Fibroblast of lung (primary cell): ENCODE measurements around the gene NFKBIB.

Source experiments
- EZH2 ChIP-seq: IDR thresholded peaks from 2 replicates; pipeline ENCODE4 v1.5.1; 2012; ENCODE audit warnings: low read length, control low read depth, mild to moderate bottlenecking; ENCODE audit errors: missing control alignments
- TF ChIP-seq, protein P1 (sequence below), 2 donors: IDR thresholded peaks in 1 of 2; conservative IDR thresholded peaks in 1 of 2; 1 replicate in 1 of 2; 2 replicates in 1 of 2; pipeline ENCODE4 v1.5.1; 2011 to 2012; ENCODE audit warnings: low read length in 2 of 2, control low read depth in 1 of 2, inconsistent platforms in 1 of 2, low read depth in 1 of 2, mild to moderate bottlenecking in 1 of 2

DNA sequence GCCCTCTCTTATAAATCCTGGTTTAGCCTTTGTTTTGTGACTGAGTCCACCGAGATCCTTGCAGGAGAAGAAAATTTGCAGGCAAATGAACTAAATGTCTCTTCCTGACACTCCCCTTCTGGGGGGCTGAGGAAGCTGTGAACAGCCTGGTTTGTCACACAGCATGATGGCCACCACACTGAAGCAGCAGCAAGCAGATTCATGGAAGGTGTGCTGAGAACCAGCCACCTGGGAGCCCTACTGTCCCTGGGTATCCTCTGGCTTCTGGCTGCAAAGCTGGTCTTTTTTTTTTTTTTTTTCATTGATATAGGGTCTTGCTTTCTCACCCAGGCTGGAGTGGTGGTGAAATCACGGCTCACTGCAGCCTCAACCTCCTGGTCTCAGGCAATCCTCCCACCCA, 42.2 kb downstream of the NFKBIB start:
- TF ChIP-seq, protein P1, sequence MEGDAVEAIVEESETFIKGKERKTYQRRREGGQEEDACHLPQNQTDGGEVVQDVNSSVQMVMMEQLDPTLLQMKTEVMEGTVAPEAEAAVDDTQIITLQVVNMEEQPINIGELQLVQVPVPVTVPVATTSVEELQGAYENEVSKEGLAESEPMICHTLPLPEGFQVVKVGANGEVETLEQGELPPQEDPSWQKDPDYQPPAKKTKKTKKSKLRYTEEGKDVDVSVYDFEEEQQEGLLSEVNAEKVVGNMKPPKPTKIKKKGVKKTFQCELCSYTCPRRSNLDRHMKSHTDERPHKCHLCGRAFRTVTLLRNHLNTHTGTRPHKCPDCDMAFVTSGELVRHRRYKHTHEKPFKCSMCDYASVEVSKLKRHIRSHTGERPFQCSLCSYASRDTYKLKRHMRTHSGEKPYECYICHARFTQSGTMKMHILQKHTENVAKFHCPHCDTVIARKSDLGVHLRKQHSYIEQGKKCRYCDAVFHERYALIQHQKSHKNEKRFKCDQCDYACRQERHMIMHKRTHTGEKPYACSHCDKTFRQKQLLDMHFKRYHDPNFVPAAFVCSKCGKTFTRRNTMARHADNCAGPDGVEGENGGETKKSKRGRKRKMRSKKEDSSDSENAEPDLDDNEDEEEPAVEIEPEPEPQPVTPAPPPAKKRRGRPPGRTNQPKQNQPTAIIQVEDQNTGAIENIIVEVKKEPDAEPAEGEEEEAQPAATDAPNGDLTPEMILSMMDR (conservative IDR thresholded peaks at IDR 0.05 in 1 of 2, IDR thresholded peaks at IDR 0.05 in 1 of 2; ENCODE audit: low read depth in 1 of 2, low read length in 2 of 2): no peak
- TF ChIP-seq EZH2: no peak
